Breast epithelium (tissue), 3 donors: ENCODE measurements around the gene LY6G6D.

Source experiments
- CTCF ChIP-seq, 3 donors: fragments of 450-650 bp; IDR thresholded peaks; one replicate each; pipeline ENCODE4 v1.5.1; 2016 to 2017; ENCODE audit warnings: antibody characterized with exemption in 3 of 3, mild to moderate bottlenecking in 3 of 3, moderate library complexity in 3 of 3
- POLR2A ChIP-seq: fragments of 450-650 bp; IDR thresholded peaks from one replicate; pipeline ENCODE4 v1.6.1; 2016; ENCODE audit warnings: antibody characterized with exemption, mild to moderate bottlenecking, moderate library complexity

DNA sequence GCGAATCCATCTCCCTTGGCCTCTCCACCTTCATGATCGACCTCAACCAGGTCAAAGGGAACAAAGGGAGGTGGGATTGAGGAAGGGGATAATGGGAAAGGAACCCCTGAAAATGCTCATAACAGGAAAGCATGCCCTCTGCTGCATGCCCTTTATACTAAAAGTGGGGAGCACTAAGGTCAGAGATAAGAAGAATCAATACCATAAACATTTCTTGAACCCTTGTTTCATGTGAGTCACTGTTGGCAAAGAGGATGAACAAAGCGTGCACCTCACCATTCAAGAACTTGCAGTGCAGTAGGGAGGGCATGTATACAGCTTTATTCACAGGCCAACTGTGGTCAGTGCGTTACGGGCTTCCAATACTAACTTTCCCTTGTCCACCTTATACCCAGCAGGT is 45.6 kb downstream of the LY6G6D start:
- TF ChIP-seq CTCF (IDR thresholded peaks at IDR 0.05), result no peak
- TF ChIP-seq POLR2A, result no peak
